IPS-18a (cell line): ENCODE data around the gene MATN1.

Source experiments
- H3K27ac ChIP-seq: one replicate; pipeline ENCODE4 v1.5.1; 2013; ENCODE audit warnings: low read length
- H3K27me3 ChIP-seq: one replicate; pipeline ENCODE4 v1.6.1; 2013; ENCODE audit warnings: mild to moderate bottlenecking, low read length; ENCODE audit not compliant: control insufficient read depth, insufficient read depth
- H3K36me3 ChIP-seq: one replicate; pipeline ENCODE4 v1.6.1; 2013; ENCODE audit warnings: low read depth, low read length; ENCODE audit not compliant: control insufficient read depth
- H3K4me1 ChIP-seq: one replicate; pipeline ENCODE4 v1.6.1; 2013; ENCODE audit warnings: low read depth, low read length; ENCODE audit not compliant: control insufficient read depth
- H3K4me3 ChIP-seq: one replicate; pipeline ENCODE4 v1.5.1; 2013; ENCODE audit warnings: low read length
- H3K9ac ChIP-seq: one replicate; pipeline ENCODE4 v1.6.1; 2013; ENCODE audit warnings: mild to moderate bottlenecking, low read length, moderate library complexity
- H3K9me3 ChIP-seq: one replicate; pipeline ENCODE4 v1.6.1; 2013; ENCODE audit warnings: low read depth, low read length; ENCODE audit not compliant: control insufficient read depth

The MATN1 gene

GRCh38 chr1:30704765-30705509, 18.4 kb downstream of the MATN1 start:
- Histone ChIP-seq H3K36me3 (no peaks in the 10 kb centered on the region), H3K27me3 (no peaks in the 10 kb centered on the region), H3K9ac (no peak overlapping the region), H3K27ac (no peak overlapping the region), H3K4me3 (no peak overlapping the region), H3K9me3 (no peaks in the 10 kb centered on the region), H3K4me1 (peaks cover 3% of the 10 kb centered on the region)

GRCh38 chr1:30704271-30704670, 19.1 kb downstream of the MATN1 start:
- H3K4me1 ChIP-seq = peaks cover 3% of the 10 kb centered on the region
- H3K9me3 ChIP-seq = no peaks in the 10 kb centered on the region
- H3K4me3 ChIP-seq = no peak overlapping the region
- no peak overlapping the region for H3K27ac ChIP-seq
- no peak overlapping the region for H3K9ac ChIP-seq
- no peaks in the 10 kb centered on the region for H3K27me3 ChIP-seq
- H3K36me3 ChIP-seq = no peaks in the 10 kb centered on the region

GRCh38 chr1:30702823-30703222, 20.6 kb downstream of the MATN1 start:
- Histone ChIP-seq H3K9ac (no peak overlapping the region), H3K36me3 (no peaks in the 10 kb centered on the region), H3K27ac (no peak overlapping the region), H3K4me1 (peaks cover 2% of the 10 kb centered on the region), H3K4me3 (no peak overlapping the region), H3K9me3 (no peaks in the 10 kb centered on the region), H3K27me3 (no peaks in the 10 kb centered on the region)

DNA sequence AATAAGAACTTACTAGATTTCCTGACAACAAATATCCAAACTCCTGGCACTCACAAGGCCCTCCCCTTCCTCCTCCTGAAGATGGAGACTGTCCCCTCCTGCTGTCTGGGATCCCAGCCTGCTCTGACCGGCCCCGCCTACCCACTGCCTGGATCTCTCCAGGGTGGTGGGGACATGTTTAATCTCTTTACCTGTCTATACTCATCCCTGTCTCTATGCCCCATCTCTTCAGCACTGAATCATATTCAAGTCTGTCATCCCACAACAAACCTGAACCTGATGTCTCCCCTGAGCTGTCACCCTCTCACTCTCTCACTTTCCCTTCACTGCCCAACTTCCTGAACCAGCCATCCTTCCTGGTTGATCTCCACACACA, 22.1 kb downstream of the MATN1 start:
- no peaks in the 10 kb centered on the region for H3K36me3 ChIP-seq
- no peak overlapping the region for H3K27ac ChIP-seq
- H3K27me3 ChIP-seq = no peaks in the 10 kb centered on the region
- no peak overlapping the region for H3K4me3 ChIP-seq
- H3K9ac ChIP-seq = no peak overlapping the region
- no peaks in the 10 kb centered on the region for H3K9me3 ChIP-seq
- H3K4me1 ChIP-seq = no peaks in the 10 kb centered on the region

DNA sequence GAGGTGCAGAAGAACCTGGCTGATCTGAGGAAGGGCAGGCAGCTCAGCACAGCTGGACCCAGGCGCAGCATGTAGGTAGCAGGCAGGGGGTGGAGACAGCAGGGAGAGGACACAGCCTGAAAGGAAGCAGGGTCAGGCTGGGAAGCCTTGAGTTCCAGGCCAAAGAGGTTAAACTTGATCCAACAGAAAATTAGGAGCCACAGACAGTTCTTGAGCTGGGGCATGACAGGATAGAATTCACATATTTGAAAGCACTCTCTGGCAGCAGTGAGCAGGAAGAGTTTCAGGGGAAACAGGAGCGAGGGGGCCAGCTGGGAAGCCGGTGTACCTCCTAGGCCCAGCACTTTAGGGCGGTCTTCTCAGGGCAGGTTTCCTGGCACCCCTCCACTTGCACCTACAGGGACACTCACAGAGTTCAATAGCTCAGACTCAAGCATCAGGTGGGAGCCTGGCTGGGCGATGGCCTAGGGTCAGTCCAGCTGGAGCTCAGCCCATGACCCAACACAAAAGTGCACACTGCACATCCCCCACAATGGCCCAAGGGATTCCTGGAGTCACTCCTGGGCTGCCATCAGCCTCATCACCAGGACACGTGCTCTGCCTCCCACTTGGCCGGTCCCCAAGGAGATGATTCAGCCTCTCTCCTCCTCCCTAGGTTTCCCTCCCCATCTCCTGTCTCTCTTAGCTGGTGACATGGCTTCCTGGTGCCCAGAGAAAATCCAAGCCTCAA, 22.7 kb downstream of the MATN1 start:
- Histone ChIP-seq H3K9ac (no peak overlapping the region), H3K9me3 (no peaks in the 10 kb centered on the region), H3K4me3 (no peak overlapping the region), H3K4me1 (no peaks in the 10 kb centered on the region), H3K27ac (no peak overlapping the region), H3K27me3 (no peaks in the 10 kb centered on the region), H3K36me3 (no peaks in the 10 kb centered on the region)

DNA sequence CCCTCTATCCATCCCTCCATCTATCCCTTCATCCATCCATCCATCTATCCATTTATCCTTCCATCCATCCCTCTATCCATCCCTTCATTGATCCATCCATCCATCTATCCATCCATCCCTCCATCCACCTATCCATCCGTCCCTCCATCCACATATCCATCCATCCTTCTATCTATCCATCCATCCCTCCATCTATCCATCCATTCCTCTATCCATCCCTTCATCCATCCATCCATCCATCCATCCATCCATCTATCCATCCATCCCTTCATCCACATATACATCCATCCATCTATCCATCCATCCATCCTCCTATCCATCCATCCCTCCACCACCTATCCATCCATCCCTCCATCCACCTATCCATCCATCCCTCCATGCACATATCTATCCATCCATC, 23.6 kb downstream of the MATN1 start:
- H3K9ac ChIP-seq = no peak overlapping the region
- no peaks in the 10 kb centered on the region for H3K4me1 ChIP-seq
- no peak overlapping the region for H3K4me3 ChIP-seq
- no peaks in the 10 kb centered on the region for H3K36me3 ChIP-seq
- H3K27ac ChIP-seq = no peak overlapping the region
- H3K27me3 ChIP-seq = no peaks in the 10 kb centered on the region
- H3K9me3 ChIP-seq = no peaks in the 10 kb centered on the region

- no peaks in the 10 kb centered on the region for H3K9me3 ChIP-seq
- no peak overlapping the region for H3K4me3 ChIP-seq
- no peak overlapping the region for H3K27ac ChIP-seq
- no peaks in the 10 kb centered on the region for H3K27me3 ChIP-seq
- no peaks in the 10 kb centered on the region for H3K36me3 ChIP-seq
- H3K9ac ChIP-seq = no peak overlapping the region
- no peaks in the 10 kb centered on the region for H3K4me1 ChIP-seq
Observed at GRCh38 chr1:30698401-30698981, 24.9 kb downstream of the MATN1 start.

DNA sequence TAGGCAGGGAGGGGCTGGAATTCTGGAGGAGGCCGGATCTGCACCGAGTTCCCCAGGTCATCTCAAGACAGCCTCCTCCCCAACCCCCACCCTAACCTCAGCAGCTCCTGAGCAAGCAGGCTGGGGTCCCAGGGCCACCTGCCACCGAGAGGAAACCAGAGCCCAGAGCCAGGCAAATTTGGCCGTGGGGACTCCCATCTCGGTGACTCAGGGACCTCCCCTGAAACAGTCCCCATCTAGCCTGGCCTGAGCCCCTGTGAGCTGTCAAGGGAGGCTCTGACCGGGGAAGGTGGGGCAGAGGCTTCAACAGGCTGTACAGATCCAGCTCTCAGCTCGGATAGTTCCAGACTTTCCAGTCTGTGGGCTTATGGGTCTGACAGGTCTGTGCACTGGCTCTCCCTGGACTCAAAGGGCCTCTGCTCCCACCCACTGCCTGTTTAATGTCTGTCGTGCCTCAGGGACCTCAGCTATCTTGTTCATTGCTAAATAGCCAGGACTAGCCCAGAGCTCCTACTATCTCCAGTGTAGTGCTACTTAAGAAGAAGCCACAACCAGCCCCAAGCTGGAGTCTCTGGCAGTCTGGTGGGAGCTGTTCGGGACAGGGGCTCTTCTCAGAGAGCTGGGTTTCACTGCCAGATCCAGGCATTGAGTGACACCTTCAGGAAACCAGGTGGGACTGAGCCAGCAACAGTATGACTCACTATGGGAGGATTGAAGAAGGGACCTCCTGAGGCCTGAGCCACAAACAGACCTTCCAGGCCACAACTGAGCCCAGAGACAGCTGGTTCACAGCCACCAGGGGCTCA, 25.6 kb downstream of the MATN1 start:
- H3K9ac ChIP-seq = no peak overlapping the region
- H3K4me3 ChIP-seq = no peak overlapping the region
- H3K4me1 ChIP-seq = no peaks in the 10 kb centered on the region
- no peaks in the 10 kb centered on the region for H3K36me3 ChIP-seq
- H3K27me3 ChIP-seq = no peaks in the 10 kb centered on the region
- no peak overlapping the region for H3K27ac ChIP-seq
- H3K9me3 ChIP-seq = no peaks in the 10 kb centered on the region

DNA sequence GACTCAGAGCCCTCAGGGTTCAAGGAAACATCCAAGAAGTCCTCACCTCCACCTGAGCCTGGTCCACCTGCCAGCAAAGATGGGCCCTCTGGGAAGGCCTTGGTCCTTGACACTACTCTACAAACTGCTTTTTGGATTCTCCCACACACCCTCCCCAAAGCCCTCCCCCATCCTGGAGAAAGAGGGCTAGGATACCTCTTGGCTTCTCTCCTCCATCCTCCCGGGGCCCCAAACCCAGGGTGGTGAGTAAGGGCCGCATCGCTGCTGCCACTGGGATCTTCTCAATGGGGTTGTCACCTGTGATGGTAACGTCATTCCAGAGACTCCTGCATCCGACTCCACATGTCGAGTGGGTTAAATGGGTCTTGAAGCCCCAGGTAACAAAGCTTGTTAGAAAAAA, 26.6 kb downstream of the MATN1 start:
- no peaks in the 10 kb centered on the region for H3K27me3 ChIP-seq
- H3K9ac ChIP-seq = no peak overlapping the region
- H3K9me3 ChIP-seq = no peaks in the 10 kb centered on the region
- no peaks in the 10 kb centered on the region for H3K4me1 ChIP-seq
- H3K4me3 ChIP-seq = no peak overlapping the region
- H3K27ac ChIP-seq = no peak overlapping the region
- no peaks in the 10 kb centered on the region for H3K36me3 ChIP-seq

- H3K27ac ChIP-seq = no peak overlapping the region
- H3K36me3 ChIP-seq = no peaks in the 10 kb centered on the region
- H3K4me3 ChIP-seq = no peak overlapping the region
- H3K27me3 ChIP-seq = no peaks in the 10 kb centered on the region
- no peaks in the 10 kb centered on the region for H3K9me3 ChIP-seq
- peaks cover 1% of the 10 kb centered on the region for H3K4me1 ChIP-seq
- no peak overlapping the region for H3K9ac ChIP-seq
Observed at GRCh38 chr1:30695439-30695841, 27.9 kb downstream of the MATN1 start.
